ENCODE results near the gene OTX1. TPM values are rescaled to one million over a fixed set of nuclear protein-coding genes. Genes with fewer than 3 reads are reported as not detected.

Gene OTX1
- total RNA-seq, 1 donor from 2014 or later = 12.4 TPM

GRCh38 chr2:63023444-63023843 lies 27.2 kb upstream of the OTX1 start:
- no peaks in the 10 kb centered on the region for H3K27me3 Mint-ChIP-seq (ENCODE audit: low read depth)
- H3K9me3 Mint-ChIP-seq = no peaks in the 10 kb centered on the region
- TF ChIP-seq CTCF (conservative IDR thresholded peaks at IDR 0.05) = peak; percentile 57
- H3K4me1 Mint-ChIP-seq = no peaks in the 10 kb centered on the region
- DNase-seq (ENCODE audit: low read depth, low spot score) = no peak
- H3K27ac Mint-ChIP-seq (ENCODE audit: unreplicated experiment) = no peak overlapping the region
- no peak overlapping the region for H3K4me3 Mint-ChIP-seq
- peaks cover 3% of the 10 kb centered on the region for H3K36me3 Mint-ChIP-seq (ENCODE audit: low read depth)

- H3K27me3 Mint-ChIP-seq (ENCODE audit: low read depth) = no peaks in the 10 kb centered on the region
- H3K36me3 Mint-ChIP-seq (ENCODE audit: low read depth) = peaks cover 3% of the 10 kb centered on the region
- no peak for TF ChIP-seq CTCF (conservative IDR thresholded peaks at IDR 0.05)
- no peaks in the 10 kb centered on the region for H3K9me3 Mint-ChIP-seq
- no peak overlapping the region for H3K27ac Mint-ChIP-seq (ENCODE audit: unreplicated experiment)
- H3K4me1 Mint-ChIP-seq = peaks cover 6% of the 10 kb centered on the region
- DNase-seq (ENCODE audit: low read depth, low spot score) = no peak
- H3K4me3 Mint-ChIP-seq = no peak overlapping the region
Observed at GRCh38 chr2:63027220-63027619, 23.4 kb upstream of the OTX1 start.

DNA sequence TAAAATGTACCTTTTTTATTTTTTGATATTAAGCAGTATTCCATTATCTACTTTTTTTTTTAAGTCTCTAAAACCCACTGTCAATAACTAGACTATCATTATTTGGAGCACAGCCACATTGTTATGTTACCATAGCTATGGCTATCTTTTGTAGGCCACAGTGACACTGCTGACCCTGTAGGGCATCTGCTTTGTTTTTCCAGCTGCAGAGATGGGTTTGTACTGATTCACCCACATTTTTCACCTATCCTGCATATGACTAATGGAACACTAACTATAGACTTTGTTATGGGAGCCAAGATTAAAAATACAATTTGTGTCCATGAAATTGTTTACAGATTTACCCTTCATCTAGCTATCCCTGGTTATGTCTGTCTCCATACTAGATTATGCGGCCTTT lies 21.6 kb upstream of the OTX1 start:
- no peak for DNase-seq (ENCODE audit: low read depth, low spot score)
- no peaks in the 10 kb centered on the region for H3K27me3 Mint-ChIP-seq (ENCODE audit: low read depth)
- no peak overlapping the region for H3K27ac Mint-ChIP-seq (ENCODE audit: unreplicated experiment)
- H3K4me3 Mint-ChIP-seq = no peak overlapping the region
- no peaks in the 10 kb centered on the region for H3K9me3 Mint-ChIP-seq
- TF ChIP-seq CTCF (conservative IDR thresholded peaks at IDR 0.05) = no peak
- H3K4me1 Mint-ChIP-seq = peaks cover 6% of the 10 kb centered on the region
- H3K36me3 Mint-ChIP-seq (ENCODE audit: low read depth) = no peaks in the 10 kb centered on the region

GRCh38 chr2:63034526-63034925 lies 16.1 kb upstream of the OTX1 start:
- Mint-ChIP-seq H3K4me1 (peaks cover 8% of the 10 kb centered on the region), H3K4me3 (no peak overlapping the region), H3K27me3 (ENCODE audit: low read depth) (no peaks in the 10 kb centered on the region), H3K27ac (ENCODE audit: unreplicated experiment) (no peak overlapping the region), H3K36me3 (ENCODE audit: low read depth) (no peaks in the 10 kb centered on the region), H3K9me3 (no peaks in the 10 kb centered on the region)
- no peak for TF ChIP-seq CTCF (conservative IDR thresholded peaks at IDR 0.05)
- no peak for DNase-seq (ENCODE audit: low read depth, low spot score)

GRCh38 chr2:63035169-63035568 lies 15.5 kb upstream of the OTX1 start:
- Mint-ChIP-seq H3K27ac (ENCODE audit: unreplicated experiment) (no peak overlapping the region), H3K36me3 (ENCODE audit: low read depth) (no peaks in the 10 kb centered on the region), H3K9me3 (no peaks in the 10 kb centered on the region), H3K4me3 (no peak overlapping the region), H3K27me3 (ENCODE audit: low read depth) (peaks cover 1% of the 10 kb centered on the region), H3K4me1 (peaks cover 8% of the 10 kb centered on the region)
- TF ChIP-seq CTCF (conservative IDR thresholded peaks at IDR 0.05) = no peak
- no peak for DNase-seq (ENCODE audit: low read depth, low spot score)

- H3K27ac Mint-ChIP-seq (ENCODE audit: unreplicated experiment) = no peak overlapping the region
- H3K4me3 Mint-ChIP-seq = no peak overlapping the region
- TF ChIP-seq CTCF (conservative IDR thresholded peaks at IDR 0.05) = no peak
- H3K36me3 Mint-ChIP-seq (ENCODE audit: low read depth) = no peaks in the 10 kb centered on the region
- peaks cover 8% of the 10 kb centered on the region for H3K4me1 Mint-ChIP-seq
- H3K27me3 Mint-ChIP-seq (ENCODE audit: low read depth) = peaks cover 6% of the 10 kb centered on the region
- DNase-seq (ENCODE audit: low read depth, low spot score) = no peak
- no peaks in the 10 kb centered on the region for H3K9me3 Mint-ChIP-seq
Observed at GRCh38 chr2:63035660-63036059, 15.0 kb upstream of the OTX1 start.
